Activated naive CD4-positive, alpha-beta T cell treated with anti-CD3 and anti-CD28 coated beads, Interleukin-2, amount 10 ng/mL, durations not matched to agents 7 days and 5 days (primary cell): ENCODE measurements around the gene HRH1.
"Not testable (repeated sequence)": the region's sequence is repeated elsewhere in the genome, so short reads cannot be mapped to it uniquely, and the experiment has no call there.

Source experiments
- CTCF ChIA-PET: fragments of 350-600 bp; sonication (Branson Sonifier 250); formaldehyde crosslinking; loops from one replicate; lab custom pipeline; 2021; ENCODE audit warnings: antibody characterized with exemption; lab: Charles Lee
- DNase-seq: peaks from one replicate; pipeline ENCODE4 v3.0.0-alpha.2; 2020
- H3K27ac Mint-ChIP-seq: one replicate; pipeline ENCODE4 v1.8.0; 2021; ENCODE audit warnings: mild to moderate bottlenecking, moderate library complexity, mixed read lengths
- H3K27me3 Mint-ChIP-seq: one replicate; pipeline ENCODE4 v1.8.0; 2021; ENCODE audit warnings: mild to moderate bottlenecking, mixed read lengths
- H3K36me3 Mint-ChIP-seq: one replicate; pipeline ENCODE4 v1.8.0; 2021; ENCODE audit warnings: mixed read lengths
- H3K4me1 Mint-ChIP-seq: one replicate; pipeline ENCODE4 v1.8.0; 2021; ENCODE audit warnings: mixed read lengths
- H3K4me3 Mint-ChIP-seq: one replicate; pipeline ENCODE4 v1.8.0; 2021; ENCODE audit warnings: mild to moderate bottlenecking, moderate library complexity, mixed read lengths
- H3K9me3 Mint-ChIP-seq: one replicate; pipeline ENCODE4 v1.8.0; 2021; ENCODE audit warnings: mixed read lengths

The HRH1 gene

DNA sequence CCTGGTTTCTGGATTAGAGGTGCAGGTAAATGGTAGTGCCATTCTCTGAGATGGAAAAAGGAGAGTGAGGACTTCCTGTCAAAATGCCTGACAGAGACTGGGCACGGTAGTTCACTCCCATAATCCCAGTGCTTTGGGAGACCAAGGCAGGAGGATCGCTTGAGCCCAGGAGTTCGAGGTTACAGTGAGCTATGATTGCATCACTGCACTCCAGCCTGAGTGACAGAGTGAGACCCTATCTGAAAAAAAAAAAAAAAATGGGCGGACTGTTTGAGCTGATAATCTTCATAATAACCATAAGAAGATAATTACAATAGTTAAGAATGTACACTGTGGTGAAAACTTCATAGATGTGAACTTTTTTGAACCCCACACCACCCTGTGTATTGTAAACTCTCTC, 44.2 kb downstream of the HRH1 start:
- CTCF ChIA-PET = no interaction called here
- Mint-ChIP-seq H3K4me1 (peaks cover 17% of the 10 kb centered on the region), H3K36me3 (no peaks in the 10 kb centered on the region), H3K4me3 (no peak overlapping the region), H3K27me3 (peaks cover 43% of the 10 kb centered on the region), H3K27ac (no peak overlapping the region), H3K9me3 (no peaks in the 10 kb centered on the region)
- no peak for DNase-seq

DNA sequence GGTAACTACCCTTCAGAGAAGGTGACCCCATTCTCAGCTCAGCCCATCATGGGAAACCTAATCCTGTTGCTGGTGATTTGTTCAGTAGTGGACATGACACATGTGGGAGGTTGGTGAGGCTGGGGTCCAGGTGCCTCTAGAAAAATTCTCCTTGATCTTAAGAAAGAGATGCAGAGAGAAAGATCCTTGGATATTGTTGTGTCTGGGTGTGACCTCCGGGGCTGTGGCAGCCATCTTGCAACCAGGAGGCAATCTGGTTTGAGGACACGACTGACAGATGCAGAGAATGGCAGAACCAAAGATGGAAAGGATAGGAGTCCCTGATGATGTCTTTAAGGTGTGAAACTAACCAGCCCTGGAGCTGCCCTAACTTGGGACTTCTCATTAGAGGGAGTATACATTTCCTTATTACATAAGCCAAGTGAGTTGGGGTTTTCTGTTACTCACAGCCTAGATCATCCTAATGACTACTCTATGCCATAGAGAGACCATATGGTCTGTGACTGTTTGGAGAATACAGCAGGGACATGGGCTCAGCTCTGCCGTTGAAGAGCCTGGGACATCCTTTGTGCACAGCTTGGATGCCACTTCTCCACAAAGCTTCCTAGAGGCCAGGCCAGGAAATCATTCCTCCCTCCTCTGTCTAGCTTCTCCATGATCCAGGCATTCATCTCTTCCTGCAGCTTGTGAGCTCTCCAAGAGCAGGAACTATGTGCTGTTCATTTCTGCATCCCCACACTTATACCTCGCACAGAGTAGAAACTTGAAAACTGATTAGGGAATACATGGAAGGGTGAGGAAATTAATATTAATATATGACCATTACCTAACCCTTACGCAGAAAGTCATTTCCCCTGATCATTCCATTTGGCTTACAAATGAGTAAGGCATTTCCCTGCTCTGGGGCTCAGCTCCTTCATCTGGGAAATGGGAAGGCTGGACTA, 45.9 kb downstream of the HRH1 start:
- Mint-ChIP-seq H3K27ac (no peak overlapping the region), H3K4me1 (peaks cover 13% of the 10 kb centered on the region), H3K27me3 (peaks cover 46% of the 10 kb centered on the region), H3K36me3 (no peaks in the 10 kb centered on the region), H3K4me3 (no peak overlapping the region), H3K9me3 (no peaks in the 10 kb centered on the region)
- CTCF ChIA-PET = no interaction called here
- no peak for DNase-seq

DNA sequence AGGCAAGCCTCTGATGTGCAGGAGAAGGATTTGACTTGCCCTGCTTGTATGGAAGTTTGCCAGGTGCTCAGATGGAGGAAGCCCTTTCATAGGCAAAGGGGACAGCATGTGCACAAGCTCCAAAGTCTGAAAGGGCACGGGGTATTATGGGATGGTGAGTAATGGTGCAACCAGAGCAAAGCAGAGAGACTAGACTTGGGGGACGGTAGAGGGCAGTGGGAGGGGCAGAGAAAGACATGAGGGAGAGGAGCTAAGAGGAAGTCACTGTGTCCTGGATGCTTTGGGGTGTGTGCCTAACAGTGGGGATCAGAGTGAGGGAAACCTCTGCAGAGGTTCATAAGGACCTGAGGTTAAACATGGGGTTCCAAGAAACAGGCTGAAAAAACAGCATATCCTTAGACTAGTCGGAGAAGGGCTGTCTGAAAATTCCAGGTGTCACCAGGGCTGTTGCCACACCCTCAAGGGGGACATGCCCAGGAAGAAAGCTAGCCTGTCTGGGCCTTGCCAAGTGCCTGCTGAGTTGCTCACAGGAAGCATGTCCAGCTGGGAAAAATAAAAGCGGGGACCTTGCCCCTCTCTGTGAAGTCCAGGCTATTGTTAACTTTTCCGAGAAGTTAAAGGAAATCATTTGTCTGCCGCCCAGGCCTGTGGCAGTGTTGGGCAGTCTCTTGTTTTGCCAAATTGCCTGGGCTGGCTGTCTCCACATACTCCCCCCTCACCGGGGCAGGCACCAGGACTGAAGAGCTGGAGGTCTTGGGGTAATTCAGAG, 47.1 kb downstream of the HRH1 start:
- DNase-seq = no peak
- Mint-ChIP-seq H3K4me1 (peaks cover under 1% of the 10 kb centered on the region), H3K4me3 (no peak overlapping the region), H3K36me3 (no peaks in the 10 kb centered on the region), H3K27ac (no peak overlapping the region), H3K27me3 (peaks cover 35% of the 10 kb centered on the region), H3K9me3 (no peaks in the 10 kb centered on the region)
- CTCF ChIA-PET = interaction anchor here (1.4 kb wide), 1 partner anchor 141 kb away, joined by 3 read pairs; no protein-coding TSS in a partner anchor

DNA sequence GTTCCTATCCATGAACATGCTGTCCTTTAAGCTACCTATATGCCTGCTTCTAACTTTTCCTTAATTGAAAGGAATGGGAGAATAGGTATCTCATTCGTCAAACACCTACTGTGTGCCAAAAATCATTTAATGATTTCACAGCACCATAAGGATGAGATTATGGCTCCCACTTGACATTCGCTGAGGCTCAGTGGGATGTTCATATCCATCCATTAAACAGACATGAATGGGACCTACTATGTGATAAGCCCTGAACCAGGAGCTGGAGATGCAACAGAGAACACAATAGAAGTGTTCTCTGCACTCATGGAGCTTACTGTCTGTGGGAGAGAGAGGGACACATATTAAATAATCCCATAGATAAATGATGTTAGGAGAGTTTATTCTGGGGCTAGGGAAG, 49.7 kb downstream of the HRH1 start:
- Mint-ChIP-seq H3K36me3 (no peaks in the 10 kb centered on the region), H3K27ac (no peak overlapping the region), H3K4me3 (no peak overlapping the region), H3K4me1 (peaks cover 2% of the 10 kb centered on the region), H3K9me3 (no peaks in the 10 kb centered on the region), H3K27me3 (peaks cover 35% of the 10 kb centered on the region)
- CTCF ChIA-PET = interaction anchor here (0.7 kb wide), 1 partner anchor 144 kb away, joined by 3 read pairs; no protein-coding TSS in a partner anchor
- no peak for DNase-seq

DNA sequence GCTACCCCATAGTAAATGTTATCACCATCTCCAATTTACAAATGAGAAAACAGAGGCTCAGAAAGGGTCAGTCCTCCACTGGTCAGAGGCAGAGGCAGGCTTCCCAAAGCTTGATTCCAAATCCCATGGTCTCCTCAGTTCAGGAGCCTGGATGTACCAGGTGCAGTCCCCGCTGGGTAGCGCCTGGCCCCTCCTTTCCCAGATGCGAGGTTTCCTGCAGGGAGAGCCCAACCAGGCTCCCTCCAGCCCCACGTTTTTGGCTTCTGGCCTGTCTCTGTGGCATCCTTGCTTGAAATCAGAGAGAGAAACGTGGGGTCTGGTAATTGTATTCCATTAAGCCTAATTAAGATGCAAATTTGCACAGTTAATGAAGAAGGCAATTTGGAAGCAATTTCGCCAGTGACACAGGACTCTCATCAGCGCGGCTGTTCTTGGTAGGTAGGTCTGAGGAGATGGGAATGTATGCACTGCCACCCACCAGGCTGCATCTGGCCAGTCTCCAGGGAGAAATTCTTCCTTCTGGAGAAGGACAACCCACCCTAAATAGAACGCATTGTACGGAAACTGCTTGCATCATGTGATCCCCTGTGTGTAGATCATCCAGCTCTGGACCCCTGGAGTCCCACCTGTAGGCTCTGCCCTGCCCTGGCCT, 50.5 kb downstream of the HRH1 start:
- Mint-ChIP-seq H3K4me3 (no peak overlapping the region), H3K27ac (no peak overlapping the region), H3K27me3 (peaks cover 32% of the 10 kb centered on the region), H3K36me3 (no peaks in the 10 kb centered on the region), H3K9me3 (no peaks in the 10 kb centered on the region), H3K4me1 (peaks cover 2% of the 10 kb centered on the region)
- DNase-seq = no peak
- CTCF ChIA-PET = no interaction called here

DNA sequence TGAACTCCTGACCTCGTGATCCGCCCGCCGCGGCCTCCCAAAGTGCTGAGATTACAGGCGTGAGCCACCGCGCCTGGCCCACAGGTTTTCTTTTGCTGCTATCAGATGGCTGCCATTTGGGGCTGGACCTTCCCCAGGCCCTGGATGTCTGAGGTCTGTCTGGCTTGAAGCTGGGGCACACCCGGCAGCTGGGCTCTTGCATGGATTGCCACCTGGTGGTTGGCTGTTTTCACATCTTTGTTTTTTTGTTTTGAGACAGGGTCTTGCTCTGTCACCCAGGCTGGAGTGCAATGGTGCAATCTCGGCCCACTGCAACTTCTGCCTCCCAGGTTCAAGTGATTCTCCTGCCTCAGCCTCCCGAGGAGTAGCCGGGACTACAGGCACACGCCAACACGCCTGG, 51.6 kb downstream of the HRH1 start:
- H3K4me1 Mint-ChIP-seq, H3K9me3 Mint-ChIP-seq, H3K4me3 Mint-ChIP-seq, H3K27ac Mint-ChIP-seq, H3K36me3 Mint-ChIP-seq: not testable (repeated sequence)
- H3K27me3 Mint-ChIP-seq = peaks cover 31% of the 10 kb centered on the region
- CTCF ChIA-PET = interaction anchor here (0.9 to 1.6 kb wide), 2 partner anchors 28 to 51 kb away, joined by 3 read pairs; partner anchors contain the start of gene HRH1
- peak; percentile 22 for DNase-seq

DNA sequence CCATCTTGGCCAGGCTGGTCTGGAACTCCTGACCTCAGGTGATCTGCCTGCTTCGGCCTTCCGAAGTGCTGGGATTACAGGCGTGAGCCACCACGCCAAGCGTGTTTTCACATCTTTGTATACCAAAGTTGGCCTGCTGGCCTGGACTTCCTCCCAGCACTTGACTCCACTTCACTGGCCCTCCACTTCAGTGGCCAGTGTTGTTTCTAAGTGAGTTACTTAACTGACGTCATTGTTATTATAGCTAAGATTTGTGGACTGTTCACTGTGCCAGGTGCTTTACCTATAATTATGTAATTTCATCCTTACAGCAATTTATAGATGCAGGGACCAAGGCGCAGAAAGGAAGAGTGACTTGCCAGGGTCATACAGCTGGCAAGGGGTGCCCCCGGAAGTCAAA, 52.0 kb downstream of the HRH1 start:
- Mint-ChIP-seq H3K27me3 (peaks cover 26% of the 10 kb centered on the region), H3K4me1 (peaks cover 2% of the 10 kb centered on the region), H3K36me3 (no peaks in the 10 kb centered on the region), H3K27ac (no peak overlapping the region), H3K4me3 (no peak overlapping the region), H3K9me3 (no peaks in the 10 kb centered on the region)
- CTCF ChIA-PET = interaction anchor here (0.6 to 1.6 kb wide), 3 partner anchors 16 to 52 kb away, joined by 3 read pairs; partner anchors contain the start of gene HRH1
- DNase-seq = no peak

DNA sequence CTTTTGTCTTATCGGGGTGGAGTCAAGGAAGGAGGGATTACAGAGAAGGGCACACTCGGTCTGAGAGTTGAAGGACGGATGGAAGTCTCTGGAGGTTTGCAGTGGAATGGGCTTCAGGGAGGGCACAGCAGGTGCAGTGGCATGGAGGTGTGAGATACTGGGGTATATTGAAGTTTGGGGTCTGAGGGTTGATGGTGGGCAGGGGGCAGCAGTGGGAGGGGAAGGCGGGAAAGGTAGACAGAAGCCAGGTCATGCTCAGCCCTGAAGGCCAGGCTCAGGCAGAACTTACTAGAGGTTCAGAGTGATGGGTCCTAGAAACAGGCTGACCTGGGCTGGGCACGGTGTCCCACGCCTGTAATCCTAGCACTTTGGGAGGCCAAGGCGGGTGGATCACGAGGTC, 52.7 kb downstream of the HRH1 start:
- H3K36me3 Mint-ChIP-seq = no peaks in the 10 kb centered on the region
- CTCF ChIA-PET = interaction anchor here (0.6 to 1.6 kb wide), 4 partner anchors 15 to 628 kb away, joined by 3 read pairs; partner anchors contain the start of gene HRH1
- peaks cover 26% of the 10 kb centered on the region for H3K27me3 Mint-ChIP-seq
- DNase-seq = no peak
- H3K27ac Mint-ChIP-seq = no peak overlapping the region
- peaks cover 2% of the 10 kb centered on the region for H3K4me1 Mint-ChIP-seq
- no peak overlapping the region for H3K4me3 Mint-ChIP-seq
- no peaks in the 10 kb centered on the region for H3K9me3 Mint-ChIP-seq

DNA sequence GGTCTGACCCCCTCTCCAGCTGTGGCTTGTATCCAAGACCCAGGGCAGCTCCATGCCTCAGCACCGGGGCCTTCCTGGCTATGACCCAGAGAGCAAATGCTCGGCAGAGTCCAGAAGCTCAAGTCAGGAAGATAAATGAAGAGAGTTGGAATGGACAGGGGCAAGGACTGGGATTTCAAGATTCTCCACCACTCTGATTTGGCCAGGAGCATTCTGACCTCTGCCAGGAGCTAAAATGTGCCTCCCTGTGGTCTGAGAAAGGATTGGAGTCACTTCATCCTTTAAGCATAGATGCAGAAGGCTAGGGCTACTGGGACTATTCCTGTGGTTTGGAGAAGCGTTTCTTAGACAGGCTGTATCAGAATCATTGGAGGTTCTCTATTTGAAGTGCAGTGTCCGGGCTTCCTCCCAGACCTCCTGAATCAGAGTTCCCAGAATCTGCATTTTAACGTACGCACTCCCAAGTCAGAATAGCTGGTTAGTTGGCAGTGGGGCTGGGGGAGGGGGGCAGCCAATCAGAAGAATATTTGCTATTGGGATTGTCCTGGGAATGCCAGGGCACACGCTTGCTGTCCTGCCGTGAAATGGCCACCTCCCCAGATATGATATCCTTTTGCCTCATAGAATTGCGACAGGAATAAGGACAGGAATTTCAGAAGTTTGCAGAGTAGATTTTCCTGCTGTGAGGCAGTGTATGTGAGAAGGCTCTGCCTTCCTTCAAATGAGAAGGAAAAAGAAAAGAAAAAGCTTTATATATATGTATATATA, 57.4 kb downstream of the HRH1 start:
- Mint-ChIP-seq H3K36me3 (no peaks in the 10 kb centered on the region), H3K27ac (no peak overlapping the region), H3K9me3 (no peaks in the 10 kb centered on the region), H3K27me3 (peaks cover 17% of the 10 kb centered on the region), H3K4me3 (no peak overlapping the region), H3K4me1 (peaks cover 2% of the 10 kb centered on the region)
- CTCF ChIA-PET = no interaction called here
- DNase-seq = no peak

DNA sequence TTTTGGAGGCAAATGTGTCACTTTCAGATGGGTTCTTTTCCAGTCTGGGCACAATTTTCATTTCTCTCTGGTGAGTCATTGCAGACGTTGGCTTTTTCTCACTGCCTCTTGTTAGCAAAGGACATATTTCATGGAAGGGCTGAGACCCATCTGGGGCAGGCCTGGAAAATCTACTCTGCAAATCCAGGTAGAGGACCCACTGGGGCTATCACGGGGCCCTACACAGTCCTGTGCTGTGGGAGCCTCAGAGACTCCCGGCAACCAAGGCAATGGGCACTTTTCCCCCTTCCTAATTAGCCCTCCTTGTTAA, 58.0 kb downstream of the HRH1 start:
- H3K4me1 Mint-ChIP-seq = peaks cover 2% of the 10 kb centered on the region
- no peaks in the 10 kb centered on the region for H3K9me3 Mint-ChIP-seq
- H3K4me3 Mint-ChIP-seq = no peak overlapping the region
- H3K27me3 Mint-ChIP-seq = peaks cover 13% of the 10 kb centered on the region
- H3K36me3 Mint-ChIP-seq = no peaks in the 10 kb centered on the region
- H3K27ac Mint-ChIP-seq = no peak overlapping the region
- no peak for DNase-seq
- CTCF ChIA-PET = no interaction called here

DNA sequence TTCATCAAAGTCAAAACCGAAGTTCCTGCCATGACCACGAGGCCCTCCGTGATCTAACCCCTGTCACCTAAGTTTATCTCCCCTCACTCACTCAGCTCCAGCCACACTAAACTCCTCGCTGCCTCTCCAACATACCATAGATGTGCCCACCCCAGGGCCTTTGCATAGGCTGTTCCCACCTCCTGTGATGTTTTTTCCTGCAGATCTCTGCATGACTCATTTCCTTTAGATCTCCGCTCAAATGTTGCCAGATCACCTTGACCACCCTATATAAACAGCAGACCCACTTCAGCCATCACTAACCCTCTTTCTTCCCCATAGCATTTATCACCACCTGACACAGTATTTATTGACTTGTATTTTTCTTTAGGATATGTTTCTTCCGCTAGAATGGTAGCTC, 58.5 kb downstream of the HRH1 start:
- H3K27ac Mint-ChIP-seq = no peak overlapping the region
- H3K27me3 Mint-ChIP-seq = peaks cover 13% of the 10 kb centered on the region
- no peaks in the 10 kb centered on the region for H3K9me3 Mint-ChIP-seq
- DNase-seq = no peak
- peaks cover under 1% of the 10 kb centered on the region for H3K4me1 Mint-ChIP-seq
- CTCF ChIA-PET = interaction anchor here (1.2 kb wide), 1 partner anchor 17 kb away, joined by 4 read pairs; no protein-coding TSS in a partner anchor
- no peaks in the 10 kb centered on the region for H3K36me3 Mint-ChIP-seq
- no peak overlapping the region for H3K4me3 Mint-ChIP-seq

DNA sequence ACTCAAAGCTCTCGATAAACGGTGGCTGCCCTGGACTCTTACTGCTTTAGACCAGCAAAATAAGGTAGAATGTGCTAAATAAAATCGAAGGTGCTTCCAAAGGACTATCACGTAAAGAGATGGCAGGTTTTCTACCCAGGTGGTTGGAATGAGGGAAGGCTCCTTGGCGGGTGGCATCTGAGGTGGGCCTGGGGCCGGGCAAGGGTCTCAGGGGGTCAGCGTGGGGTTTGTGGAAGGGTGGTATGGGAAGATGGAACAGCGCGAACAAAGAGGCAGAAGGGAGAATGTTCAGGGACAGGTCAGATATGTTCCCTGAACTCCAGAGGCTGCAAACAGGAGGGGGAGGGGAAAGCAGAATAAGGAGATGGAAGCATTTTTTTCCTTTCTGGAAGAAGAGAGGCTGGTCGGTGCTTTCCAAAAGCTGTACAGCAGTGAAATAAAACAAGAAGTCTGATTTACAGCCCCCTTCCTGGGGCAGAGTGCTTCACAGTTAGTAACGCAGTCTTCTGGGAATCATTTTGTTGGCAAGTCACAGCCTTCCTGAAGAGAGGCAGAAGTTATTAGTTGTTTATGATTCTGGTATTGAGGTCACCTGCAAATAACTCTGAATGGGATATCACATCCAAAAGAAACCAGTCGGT, 59.6 kb downstream of the HRH1 start:
- CTCF ChIA-PET = interaction anchor here (1.2 kb wide), 1 partner anchor 18 kb away, joined by 4 read pairs; no protein-coding TSS in a partner anchor
- Mint-ChIP-seq H3K36me3 (no peaks in the 10 kb centered on the region), H3K9me3 (no peaks in the 10 kb centered on the region), H3K4me3 (no peak overlapping the region), H3K4me1 (no peaks in the 10 kb centered on the region), H3K27me3 (peaks cover 13% of the 10 kb centered on the region), H3K27ac (no peak overlapping the region)
- no peak for DNase-seq

DNA sequence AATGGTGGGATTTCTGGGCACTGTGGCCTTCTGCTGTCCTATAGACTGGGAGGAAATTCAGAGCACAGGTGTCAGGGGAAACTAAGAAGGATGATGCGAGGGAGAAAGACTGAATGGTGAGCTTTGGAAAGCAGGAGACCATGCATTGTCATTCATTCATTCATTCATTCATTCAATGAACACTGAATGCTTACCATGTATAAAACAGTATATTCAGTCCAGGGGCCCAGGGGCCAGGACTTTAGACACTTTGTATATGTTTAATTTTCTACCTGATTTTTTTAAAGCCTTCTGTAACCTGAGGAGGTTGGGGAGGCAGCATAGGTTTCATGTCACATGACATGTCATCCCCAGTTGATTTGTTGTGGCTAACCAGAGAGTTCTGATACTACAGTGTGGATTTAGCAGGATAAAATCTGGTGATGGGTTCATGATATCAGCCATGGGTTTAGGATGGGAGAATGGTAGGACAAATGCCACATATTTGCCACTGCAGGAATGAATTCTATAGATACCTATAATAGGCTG, 60.2 kb downstream of the HRH1 start:
- H3K4me1 Mint-ChIP-seq = no peaks in the 10 kb centered on the region
- H3K4me3 Mint-ChIP-seq = no peak overlapping the region
- no peak overlapping the region for H3K27ac Mint-ChIP-seq
- no peaks in the 10 kb centered on the region for H3K9me3 Mint-ChIP-seq
- CTCF ChIA-PET = no interaction called here
- DNase-seq = no peak
- H3K27me3 Mint-ChIP-seq = peaks cover 13% of the 10 kb centered on the region
- H3K36me3 Mint-ChIP-seq = no peaks in the 10 kb centered on the region
